ENCODE measurements around the gene PBLD. TPM values are rescaled to one million over a fixed set of nuclear protein-coding genes. Genes with fewer than 3 reads are reported as not detected.
A peak's percentile ranks its signal among the peaks of the same experiment; 100 is the strongest.

PBLD gene
- total RNA-seq, 1 experiment from 2014 or later, result 11.7 TPM

GRCh38 chr10:68340358-68341080 lies 7.8 kb upstream of the PBLD start:
- POLR2A ChIA-PET, result no interaction called here
- ATAC-seq (no peak), DNase-seq (ENCODE audit: low read depth, low spot score) (no peak)
- no peaks in the 10 kb centered on the region for H3K27me3 ChIP-seq (ENCODE audit: control insufficient read depth, insufficient read depth, low read length)
- no peak overlapping the region for H3K27ac ChIP-seq (ENCODE audit: low read length)
- intact Hi-C loops (cut with micrococcal nuclease; ENCODE audit: unreplicated experiment), result no loop called here
- no peak for TF ChIP-seq POLR2AphosphoS5 (IDR thresholded peaks at IDR 0.05; ENCODE audit: low read depth, low read length)
- TF ChIP-seq SIN3A (IDR thresholded peaks at IDR 0.05; ENCODE audit: borderline replicate concordance, insufficient read depth, low read depth, low read length), result no peak
- no peak for TF ChIP-seq CTCF (IDR thresholded peaks at IDR 0.05)
- TF ChIP-seq TCF7L2 (IDR thresholded peaks at IDR 0.05; ENCODE audit: low read depth, low read length), result no peak
- H3K4me1 ChIP-seq (ENCODE audit: control insufficient read depth, insufficient read depth, low read length), result peaks cover 27% of the 10 kb centered on the region
- in situ Hi-C loops (cut with HindIII; ENCODE audit: low pct_unique_long_range_greater_than_20kb, low sequenced_read_pairs), result no loop called here
- no peak overlapping the region for H3K4me3 ChIP-seq (ENCODE audit: low read depth in 2 of 2, low read length in 2 of 2)
- BruUV-seq (replicated peaks), result no TSS peak
- no peaks in the 10 kb centered on the region for H3K9me3 ChIP-seq (ENCODE audit: control insufficient read depth, insufficient read depth, low read depth, low read length)
- H3K36me3 ChIP-seq (ENCODE audit: control insufficient read depth, insufficient read depth, low read length), result peaks cover 78% of the 10 kb centered on the region
- CTCF ChIA-PET, result no interaction called here

GRCh38 chr10:68336754-68337351 lies 4.1 kb upstream of the PBLD start:
- intact Hi-C loops (cut with micrococcal nuclease; ENCODE audit: unreplicated experiment) (no loop called here), in situ Hi-C loops (cut with HindIII; ENCODE audit: low pct_unique_long_range_greater_than_20kb, low sequenced_read_pairs) (no loop called here)
- ChIA-PET CTCF (no interaction called here), POLR2A (no interaction called here)
- TF ChIP-seq POLR2AphosphoS5 (IDR thresholded peaks at IDR 0.05; ENCODE audit: low read depth, low read length) (no peak; the same call in 1 of the 2 replicates), CTCF (IDR thresholded peaks at IDR 0.05) (no peak), TCF7L2 (IDR thresholded peaks at IDR 0.05; ENCODE audit: low read depth, low read length) (no peak), SIN3A (IDR thresholded peaks at IDR 0.05; ENCODE audit: borderline replicate concordance, insufficient read depth, low read depth, low read length) (no peak)
- TF ChIP-seq, protein P1, sequence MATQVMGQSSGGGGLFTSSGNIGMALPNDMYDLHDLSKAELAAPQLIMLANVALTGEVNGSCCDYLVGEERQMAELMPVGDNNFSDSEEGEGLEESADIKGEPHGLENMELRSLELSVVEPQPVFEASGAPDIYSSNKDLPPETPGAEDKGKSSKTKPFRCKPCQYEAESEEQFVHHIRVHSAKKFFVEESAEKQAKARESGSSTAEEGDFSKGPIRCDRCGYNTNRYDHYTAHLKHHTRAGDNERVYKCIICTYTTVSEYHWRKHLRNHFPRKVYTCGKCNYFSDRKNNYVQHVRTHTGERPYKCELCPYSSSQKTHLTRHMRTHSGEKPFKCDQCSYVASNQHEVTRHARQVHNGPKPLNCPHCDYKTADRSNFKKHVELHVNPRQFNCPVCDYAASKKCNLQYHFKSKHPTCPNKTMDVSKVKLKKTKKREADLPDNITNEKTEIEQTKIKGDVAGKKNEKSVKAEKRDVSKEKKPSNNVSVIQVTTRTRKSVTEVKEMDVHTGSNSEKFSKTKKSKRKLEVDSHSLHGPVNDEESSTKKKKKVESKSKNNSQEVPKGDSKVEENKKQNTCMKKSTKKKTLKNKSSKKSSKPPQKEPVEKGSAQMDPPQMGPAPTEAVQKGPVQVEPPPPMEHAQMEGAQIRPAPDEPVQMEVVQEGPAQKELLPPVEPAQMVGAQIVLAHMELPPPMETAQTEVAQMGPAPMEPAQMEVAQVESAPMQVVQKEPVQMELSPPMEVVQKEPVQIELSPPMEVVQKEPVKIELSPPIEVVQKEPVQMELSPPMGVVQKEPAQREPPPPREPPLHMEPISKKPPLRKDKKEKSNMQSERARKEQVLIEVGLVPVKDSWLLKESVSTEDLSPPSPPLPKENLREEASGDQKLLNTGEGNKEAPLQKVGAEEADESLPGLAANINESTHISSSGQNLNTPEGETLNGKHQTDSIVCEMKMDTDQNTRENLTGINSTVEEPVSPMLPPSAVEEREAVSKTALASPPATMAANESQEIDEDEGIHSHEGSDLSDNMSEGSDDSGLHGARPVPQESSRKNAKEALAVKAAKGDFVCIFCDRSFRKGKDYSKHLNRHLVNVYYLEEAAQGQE (IDR thresholded peaks at IDR 0.05; ENCODE audit: insufficient read depth in 1 of 2, low read depth in 2 of 2, low read length in 1 of 2), result no peak
- no TSS peak for BruUV-seq (replicated peaks)
- DNase-seq (ENCODE audit: low read depth, low spot score), result no peak
- Histone ChIP-seq H3K9me3 (ENCODE audit: control insufficient read depth, insufficient read depth, low read depth, low read length) (no peaks in the 10 kb centered on the region), H3K27ac (ENCODE audit: low read length) (0 out of 2 replicates have a peak overlapping the region, but pooled peaks have one; percentile 17), H3K4me3 (ENCODE audit: low read depth in 2 of 2, low read length in 2 of 2) (0 out of 4 replicates have a peak overlapping the region, but pooled peaks of 1 of the 2 experiments have one; percentile 3), H3K4me1 (ENCODE audit: control insufficient read depth, insufficient read depth, low read length) (peaks cover 31% of the 10 kb centered on the region), H3K27me3 (ENCODE audit: control insufficient read depth, insufficient read depth, low read length) (no peaks in the 10 kb centered on the region), H3K36me3 (ENCODE audit: control insufficient read depth, insufficient read depth, low read length) (peaks cover 51% of the 10 kb centered on the region)
- no peak for ATAC-seq

Data from Panc1 (cell line).